HG03378 (cell line): ENCODE results near the gene HABP2.

Experiments used
- ATAC-seq: cut with Tn5 transposase; IDR thresholded peaks from one replicate; pipeline ENCODE4 v1.9.1; 2021; ENCODE audit warnings: mild to moderate bottlenecking, moderate library complexity; ENCODE audit not compliant: unreplicated experiment

Gene HABP2

DNA sequence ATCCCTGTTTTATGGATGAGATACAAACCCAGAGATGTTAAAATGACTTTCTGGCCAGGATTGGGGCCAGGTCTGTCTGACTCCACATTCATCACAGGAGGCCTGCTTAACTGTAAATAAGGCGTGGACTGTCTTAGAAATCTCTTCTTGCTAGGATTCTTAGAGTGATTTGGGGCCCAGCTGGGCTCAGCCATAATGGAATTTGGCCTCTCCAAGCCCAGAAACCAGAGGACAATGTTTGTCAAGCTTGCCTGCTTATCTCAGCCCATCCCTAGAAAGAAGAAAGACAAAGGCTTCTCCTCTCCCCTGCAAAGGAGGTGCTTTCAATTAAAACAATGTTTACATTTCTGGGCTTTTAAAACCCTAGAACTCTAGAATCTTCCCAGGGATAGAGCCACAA, 2.9 kb downstream of the HABP2 start:
- ATAC-seq = no peak

DNA sequence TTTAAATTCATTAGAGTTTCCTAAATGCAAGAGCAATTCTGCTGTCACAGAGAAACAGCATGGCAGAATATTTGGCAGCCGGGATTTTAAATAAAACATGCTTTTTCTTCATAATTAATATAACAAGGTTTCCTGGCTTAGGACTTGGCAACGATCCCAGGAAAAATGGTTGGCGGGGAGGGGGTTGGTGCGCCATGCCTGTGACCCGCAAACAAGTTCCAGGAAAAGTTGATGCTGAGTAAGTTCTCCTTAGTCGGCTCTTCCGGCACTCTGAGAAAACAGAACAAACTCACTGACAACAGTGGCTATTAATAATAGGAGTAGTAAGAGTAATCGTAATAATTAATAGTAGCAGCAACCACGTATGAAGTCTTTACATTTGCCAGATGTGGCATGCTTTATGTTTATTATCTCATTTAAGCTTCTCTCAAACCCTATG, 4.6 kb downstream of the HABP2 start:
- no peak for ATAC-seq

DNA sequence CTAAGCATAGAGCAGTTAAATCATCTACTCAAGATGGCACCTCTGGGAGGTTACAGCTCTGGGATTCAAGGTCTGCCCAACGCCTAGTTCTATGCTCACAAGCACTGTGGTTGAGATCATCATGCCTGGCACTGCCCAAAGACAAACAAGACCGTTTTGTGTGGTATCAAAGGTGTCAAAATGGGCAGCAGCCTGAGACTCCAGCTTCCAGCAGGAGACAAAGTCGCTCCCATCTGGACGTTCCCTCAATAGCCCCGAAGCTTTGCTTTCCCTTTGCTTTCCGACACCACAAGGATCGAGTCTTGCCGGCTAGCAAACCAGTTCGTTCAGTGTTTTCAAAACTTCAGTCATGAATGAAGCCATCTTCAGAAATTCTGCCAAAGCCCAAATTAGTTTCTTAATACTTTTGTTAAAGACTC, 5.1 kb downstream of the HABP2 start:
- ATAC-seq = no peak

DNA sequence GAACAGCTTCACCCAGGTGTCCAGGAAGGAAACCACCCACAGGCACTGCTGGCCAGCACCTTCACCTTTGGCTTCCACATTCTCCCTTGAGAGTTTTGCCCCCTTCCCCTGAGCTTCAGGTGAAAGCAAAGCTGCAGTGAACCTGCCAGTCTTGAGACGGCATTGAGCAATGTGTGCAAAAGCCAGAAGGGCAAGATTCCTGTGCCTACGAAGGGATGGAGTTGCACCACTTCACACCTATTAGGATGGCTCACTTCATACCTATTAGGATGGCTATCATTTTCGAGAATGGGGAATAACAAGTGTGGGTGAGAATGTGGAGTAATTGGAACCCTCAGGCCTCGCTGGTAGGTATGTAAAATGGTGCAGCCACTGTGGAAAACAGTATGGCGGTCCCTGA, 7.2 kb downstream of the HABP2 start:
- ATAC-seq = no peak

DNA sequence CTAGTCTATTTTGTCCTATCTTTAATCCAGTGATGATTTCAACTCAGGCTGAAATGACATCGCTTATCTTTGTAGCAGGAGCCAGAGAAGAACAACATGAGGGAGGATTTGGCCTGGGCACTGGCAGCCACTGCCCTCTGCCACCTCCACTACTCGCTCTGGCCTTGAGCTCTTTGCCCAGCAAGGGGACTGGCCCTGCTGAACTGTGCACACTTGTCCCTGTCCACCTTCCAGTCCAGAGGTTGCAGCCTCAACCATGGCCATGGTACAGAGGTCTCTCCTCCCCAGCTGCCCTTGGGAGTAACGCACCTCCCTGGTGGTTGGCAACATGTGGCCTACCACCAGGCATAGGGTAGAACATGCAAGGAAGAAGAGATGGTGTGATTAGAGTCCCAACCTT, 8.4 kb downstream of the HABP2 start:
- no peak for ATAC-seq

DNA sequence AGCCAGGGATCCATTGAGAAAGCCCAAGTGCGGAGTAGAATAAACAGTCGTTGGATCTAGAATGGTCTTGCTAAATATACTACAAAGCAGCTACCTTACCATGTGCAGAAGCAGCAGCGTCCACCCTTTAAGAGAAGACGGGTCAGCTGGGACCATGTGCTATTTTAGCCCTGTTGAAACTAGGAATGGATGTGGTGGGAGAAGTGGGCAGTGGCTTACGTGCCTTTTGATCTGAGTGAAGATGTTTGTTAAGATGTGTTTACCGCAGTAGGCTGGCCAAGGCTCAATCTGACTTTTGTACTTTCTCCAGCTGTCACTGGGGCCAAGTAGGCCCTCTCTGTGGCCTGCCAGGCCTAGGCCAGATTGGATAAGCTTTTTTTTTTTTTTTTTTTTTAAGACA, 9.2 kb downstream of the HABP2 start:
- no peak for ATAC-seq

DNA sequence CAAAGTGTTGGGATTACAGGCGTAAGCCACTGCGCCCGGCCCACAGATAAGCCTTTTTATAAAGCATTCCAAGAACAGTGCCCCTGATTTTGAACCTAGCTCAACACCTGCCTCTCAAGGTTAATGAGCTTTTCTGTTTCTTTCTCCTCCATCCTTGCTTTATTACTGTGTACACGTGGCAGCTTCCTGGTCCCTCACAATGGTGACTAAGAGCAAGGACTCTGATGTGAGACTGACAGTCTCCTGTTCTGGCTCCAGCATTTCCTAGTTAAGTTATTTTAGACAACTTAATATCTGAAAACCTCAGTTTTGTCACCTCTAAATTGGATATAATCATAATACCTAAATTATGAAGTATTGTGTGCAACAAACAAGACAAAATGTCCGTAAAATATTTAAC, 9.9 kb downstream of the HABP2 start:
- ATAC-seq = no peak

DNA sequence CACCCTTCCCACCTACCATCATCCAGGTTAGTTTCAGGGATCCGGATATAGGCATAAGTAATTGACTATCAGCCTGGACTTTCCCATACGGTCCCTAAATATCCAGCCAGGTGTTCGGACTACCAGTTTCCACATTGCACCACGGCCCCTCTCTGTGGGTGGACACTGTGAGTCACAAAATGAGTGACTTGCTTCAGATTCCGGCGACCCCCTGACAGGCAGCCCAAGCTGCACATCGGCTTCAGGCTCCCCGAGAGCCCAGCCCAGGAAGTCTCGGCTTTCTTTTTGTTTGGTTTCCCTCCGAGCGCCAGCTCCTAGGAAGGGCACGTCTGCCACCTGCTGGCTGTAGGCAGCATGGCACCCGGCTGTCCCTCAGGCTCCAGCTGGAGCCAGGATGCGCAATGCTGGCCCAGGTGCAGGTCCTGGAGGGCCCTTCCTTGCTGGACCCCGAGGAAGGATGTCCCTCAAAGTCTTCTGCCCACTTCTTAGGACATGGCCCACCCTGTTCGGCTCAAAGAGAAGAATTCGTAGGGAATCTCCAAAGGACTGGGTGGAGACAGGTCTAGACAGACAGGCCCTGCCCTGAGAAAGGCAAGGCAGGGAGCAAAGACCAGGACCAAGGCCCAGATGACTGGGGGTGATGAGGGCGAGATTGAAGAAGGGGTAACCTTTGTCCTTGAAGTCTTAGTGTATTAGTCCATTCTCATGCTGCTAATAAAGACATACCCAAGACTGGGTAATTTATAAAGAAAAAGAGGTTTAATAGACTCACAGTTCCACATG, 10.6 kb downstream of the HABP2 start:
- peak; percentile 75 for ATAC-seq

DNA sequence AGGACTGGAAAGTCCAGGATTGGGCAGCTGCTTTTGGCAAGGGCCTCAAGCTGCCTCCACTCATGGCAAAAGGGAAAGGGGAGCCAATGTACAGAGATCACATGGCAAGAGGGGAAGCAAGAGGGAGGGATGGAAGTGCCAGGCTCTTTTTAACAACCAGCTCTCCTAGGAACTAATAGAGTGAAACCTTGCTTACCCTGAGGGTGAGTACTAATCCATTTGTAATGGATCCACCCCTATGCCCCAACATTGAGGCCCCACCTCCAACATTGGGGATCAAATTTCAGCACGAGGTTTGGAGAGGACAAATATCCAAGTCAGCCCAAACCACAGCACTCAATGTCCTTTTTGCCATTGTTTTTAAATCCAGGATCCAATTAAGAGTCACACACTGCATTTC, 12.5 kb downstream of the HABP2 start:
- ATAC-seq = no peak

DNA sequence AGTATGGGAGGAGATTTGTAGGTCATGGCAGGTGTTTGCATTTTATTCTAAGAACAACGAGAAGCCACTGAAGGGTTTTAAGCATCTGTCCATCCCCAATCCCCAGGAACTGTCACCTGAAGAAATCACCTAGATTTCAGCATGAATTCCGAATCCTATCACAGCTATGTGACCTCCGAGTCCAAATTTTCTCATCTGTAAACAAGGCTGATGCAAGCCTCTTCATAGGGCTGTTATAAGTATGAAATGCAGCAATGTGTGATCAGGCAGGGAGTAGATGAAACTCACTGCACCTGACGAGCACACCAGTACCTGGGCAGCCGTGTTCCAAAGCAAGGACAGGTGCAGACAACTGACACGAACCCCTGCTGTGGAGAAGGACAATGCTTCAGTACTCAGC, 14.0 kb downstream of the HABP2 start:
- ATAC-seq = no peak

DNA sequence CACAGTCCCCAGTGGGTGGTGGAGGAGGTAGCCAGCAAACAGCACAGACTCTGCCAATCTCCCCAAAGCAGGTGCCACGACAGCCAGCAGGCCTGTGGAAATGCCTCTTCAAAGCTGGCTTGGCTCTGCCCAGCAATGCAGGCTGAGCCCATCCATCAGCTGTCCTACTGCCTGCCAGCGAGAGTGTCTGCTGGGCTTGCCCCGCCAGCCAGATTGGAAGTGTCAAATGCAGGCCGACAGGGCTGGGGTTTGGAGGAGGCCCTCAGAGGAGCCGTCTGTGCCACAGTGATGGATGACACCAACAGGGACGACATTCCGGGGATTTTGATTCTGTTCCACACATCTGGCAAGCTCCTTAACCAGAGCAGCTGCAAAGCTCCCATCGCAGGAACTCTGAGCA, 16.7 kb downstream of the HABP2 start:
- no peak for ATAC-seq

DNA sequence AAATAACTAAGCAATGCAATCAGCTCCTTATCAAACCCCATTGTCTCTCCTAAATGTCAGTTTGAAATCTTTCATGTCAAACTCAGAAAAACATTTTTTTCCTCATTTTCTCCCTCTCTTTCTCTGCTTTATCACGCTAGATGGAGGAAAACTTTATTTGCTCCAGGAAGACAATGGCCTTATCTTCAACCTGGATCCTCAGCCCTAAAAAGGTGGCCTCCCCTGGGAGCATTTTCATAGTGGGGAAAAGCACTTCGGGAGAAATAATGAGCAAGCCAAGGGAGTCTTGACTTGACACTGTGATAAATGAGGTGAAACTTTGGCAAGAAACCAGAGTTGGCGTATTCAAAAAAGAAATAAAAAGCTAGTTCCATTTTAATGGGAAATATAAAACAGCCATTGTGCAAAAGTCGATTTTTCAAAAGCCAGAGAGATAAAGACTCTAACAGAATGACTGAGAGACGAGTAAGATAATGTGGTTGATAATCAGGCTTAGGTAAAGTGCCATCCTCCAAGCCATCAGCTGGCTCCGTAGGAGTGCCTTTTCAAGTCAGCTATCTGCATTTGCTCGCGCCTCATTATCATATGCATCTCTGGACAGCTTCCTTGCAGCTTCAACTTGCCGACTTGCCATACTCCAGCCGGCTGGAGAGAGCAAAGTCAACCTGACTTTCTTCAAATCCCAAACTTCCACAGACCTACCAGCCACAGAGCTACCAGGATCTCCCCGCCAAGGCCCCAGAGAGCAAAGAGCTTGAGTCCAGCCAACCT, 19.9 kb downstream of the HABP2 start:
- ATAC-seq = no peak

DNA sequence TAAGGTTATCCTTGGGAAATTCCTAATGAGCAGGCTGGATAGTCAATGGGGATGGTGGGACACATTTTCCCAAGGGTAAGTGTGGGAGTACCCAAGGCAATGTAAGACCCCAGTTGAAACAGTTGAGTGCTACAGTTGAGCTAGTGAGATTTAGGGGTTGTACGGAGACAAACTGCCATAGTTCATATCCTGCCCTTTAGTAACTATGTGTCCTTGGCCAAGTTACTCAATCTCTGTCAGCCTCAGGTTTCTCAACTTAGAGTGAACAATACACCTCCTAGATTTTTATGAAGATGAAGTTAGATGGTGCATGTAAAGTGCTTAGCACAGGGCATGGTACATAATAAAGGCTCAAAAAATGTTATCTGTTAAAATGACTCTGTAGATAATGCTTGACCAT, 20.5 kb downstream of the HABP2 start:
- ATAC-seq = no peak

DNA sequence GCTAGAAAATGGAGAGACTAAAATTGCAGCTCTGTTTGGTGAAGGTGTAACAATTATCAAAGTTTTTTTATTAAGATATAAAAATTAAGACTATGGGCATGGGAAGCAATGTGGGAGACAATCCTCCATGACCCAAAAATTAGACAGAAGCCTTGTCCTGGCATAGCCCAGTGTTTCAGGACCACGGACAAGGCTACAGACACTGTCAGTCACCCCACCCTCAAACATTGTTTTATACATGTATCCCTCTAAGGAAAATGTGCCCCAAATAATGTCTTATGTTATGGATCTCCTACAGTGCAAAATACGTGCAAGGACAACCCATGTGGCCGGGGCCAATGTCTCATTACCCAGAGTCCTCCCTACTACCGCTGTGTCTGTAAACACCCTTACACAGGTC, 24.0 kb downstream of the HABP2 start:
- ATAC-seq = no peak

DNA sequence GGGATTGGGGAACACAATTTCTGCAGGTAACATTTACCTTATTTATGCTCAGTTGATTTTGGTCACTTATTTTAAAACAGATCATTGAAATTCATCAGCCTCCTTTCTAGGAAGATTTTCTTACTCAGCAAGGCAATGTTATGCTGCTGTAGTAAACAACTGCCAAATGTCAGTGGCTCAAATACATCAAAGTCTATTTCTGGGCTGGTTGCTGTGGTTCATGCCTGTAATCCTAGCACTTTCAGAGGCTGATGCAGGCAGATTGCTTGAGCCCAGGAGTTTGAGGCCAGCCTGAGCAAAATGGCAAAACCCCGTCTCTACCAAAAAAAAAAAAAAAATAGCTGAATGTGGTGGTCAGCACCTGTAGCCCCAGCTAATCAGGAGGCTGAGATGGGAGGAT, 25.9 kb downstream of the HABP2 start:
- ATAC-seq = no peak

DNA sequence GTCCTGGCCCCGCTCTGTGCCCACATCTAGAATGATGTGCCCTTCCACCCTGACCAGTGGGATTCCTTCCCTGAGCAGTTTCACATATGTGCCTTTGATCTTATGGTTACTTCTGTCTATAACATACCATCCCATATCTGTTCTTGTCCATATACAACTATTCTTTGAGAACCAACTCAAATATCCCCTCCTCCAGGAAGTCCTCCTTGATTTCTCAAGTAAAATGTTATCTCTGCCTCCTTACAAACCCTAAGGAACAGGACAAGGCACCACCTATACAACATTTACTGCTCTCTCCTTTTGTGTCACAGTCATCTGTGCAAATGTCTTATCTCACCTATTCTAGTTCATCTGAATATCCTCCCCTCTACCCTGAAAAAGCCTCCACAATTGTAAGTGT, 28.2 kb downstream of the HABP2 start:
- no peak for ATAC-seq

DNA sequence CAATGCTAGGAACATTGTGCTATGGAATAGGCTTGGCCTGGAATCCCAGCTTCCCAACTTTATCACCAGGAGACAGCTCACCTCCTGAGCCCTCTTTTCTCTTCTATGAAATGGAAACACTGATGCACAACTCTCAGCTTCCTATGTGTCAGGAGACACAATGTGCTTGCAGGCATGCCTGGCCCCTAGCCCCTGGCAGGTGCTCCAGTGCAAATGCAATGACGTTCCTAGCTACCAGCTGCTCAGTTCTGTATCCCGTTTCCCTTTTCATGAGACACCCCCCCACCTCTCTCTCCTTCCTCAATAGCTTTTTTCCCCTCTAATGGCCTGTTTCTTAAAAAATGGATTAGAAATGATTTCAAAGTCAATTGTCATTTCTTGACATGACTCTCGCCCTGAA, 30.7 kb downstream of the HABP2 start:
- ATAC-seq = no peak

DNA sequence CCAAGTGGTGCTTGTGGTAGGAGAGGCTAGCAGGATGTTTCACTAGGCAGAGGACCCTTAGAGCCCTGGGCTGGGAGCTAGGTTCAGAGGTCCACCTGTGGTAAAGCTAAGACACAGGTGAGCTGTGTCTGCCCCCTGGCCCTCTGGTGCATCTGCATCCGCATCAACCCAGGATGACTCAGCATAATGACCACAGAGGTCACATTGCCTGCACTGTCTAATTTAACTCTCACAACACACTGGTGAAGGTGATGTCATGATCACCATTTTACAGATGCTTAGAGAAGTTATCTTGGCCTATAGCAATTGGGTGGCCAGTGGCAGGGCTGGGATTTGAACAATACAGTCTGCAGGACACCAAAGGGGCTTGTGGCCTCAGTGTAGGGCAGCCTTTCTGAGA, 33.1 kb downstream of the HABP2 start:
- no peak for ATAC-seq

DNA sequence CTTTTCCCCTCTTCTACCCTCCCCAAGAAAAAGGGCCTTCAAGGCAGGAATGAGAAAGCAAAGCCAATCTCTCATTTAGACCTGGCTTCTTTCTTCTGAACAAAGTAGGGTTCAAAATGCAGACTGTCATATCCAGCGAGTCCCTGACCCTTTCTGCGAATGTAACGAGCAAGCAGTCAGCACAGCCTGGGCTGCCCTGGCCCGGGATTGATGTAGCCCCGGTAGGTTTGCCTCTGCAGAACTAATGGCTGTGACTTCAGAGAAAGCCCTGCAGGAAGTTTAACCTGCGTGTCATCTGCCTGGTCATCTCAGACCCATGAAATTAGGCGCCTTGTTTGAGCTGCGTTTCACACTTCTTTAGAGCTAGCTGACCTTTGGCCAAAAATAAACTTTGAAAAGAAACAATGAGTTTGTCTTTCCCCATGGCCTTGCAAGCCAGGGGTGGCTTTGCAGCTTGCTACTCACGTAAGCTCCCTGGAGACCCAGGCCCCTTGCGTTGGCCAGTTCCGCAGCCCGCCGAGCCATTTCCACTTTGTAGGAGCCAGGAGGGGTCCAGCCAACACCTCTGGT, 36.4 kb downstream of the HABP2 start:
- no peak for ATAC-seq

DNA sequence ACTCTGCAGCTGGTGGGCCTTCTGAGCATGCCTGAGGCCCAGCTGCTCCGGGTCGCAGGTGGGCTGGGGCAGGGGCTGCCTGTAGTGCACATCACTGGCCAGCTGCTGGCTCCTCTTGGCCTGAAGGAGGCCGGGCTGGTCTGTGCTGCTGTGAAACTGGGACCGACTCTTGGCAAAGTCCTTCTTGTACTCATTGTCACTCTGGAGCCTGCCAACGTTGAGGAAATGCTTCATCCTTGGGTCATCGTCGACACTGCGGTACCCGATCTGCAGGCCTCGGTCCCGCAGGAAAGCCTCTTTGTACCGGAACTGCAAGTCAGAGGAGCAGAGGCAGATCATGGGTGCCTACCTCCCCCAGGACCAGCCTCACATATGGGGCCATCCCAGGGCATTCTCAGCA, 37.7 kb downstream of the HABP2 start:
- ATAC-seq = no peak

DNA sequence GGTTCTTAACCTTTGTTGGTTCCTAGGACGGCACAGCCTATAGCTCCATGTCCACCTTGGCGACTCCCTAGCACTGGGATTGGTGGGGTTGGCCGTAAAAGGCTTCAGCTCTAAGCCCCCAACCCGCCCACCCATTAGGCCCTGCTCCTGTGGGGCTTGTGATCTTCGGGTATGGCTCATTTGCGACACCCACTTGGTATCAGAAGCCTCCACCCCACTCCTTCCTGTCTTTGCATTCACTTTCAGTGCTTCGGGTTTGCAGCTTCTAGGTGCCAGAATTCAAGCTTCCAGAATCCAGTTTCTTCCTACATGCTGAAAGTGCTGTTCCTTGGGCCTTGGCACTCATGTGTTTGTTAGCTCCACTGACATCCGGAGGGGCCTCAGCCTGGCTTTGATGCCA, 39.5 kb downstream of the HABP2 start:
- no peak for ATAC-seq

DNA sequence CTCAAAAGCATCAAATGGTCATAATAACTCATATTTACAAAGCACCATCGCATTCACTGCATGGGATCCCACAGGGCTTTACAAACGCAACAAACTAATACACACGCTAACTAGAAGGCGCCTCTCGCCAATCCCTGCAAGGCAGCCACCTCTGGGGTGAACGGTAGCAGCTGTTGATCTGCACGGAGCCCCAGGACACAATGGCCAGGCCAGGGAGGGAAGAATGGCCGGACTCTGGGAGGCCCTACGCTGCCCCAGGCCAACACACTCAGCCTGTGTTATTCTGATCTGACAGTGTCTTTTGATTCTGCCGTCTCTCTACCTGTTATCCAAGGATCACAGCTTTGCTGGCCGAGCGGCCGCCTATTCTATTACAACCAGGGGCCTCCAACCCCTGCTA, 41.8 kb downstream of the HABP2 start:
- no peak for ATAC-seq
